Measurements from ENCODE around the gene EPS8. TPM values are rescaled to one million over a fixed set of nuclear protein-coding genes. Genes with fewer than 3 reads are reported as not detected.
A peak's percentile ranks its signal among the peaks of the same experiment; 100 is the strongest.

The EPS8 gene
- total RNA-seq, result 17.8 and 19.2 TPM in 2 replicates

- H3K4me3 ChIP-seq (ENCODE audit: low read depth, low read length), result peak within 1 kb of the TSS; percentile 90
- TF ChIP-seq CTCF (IDR thresholded peaks at IDR 0.05; ENCODE audit: insufficient read depth, low read length, poor library complexity, severe bottlenecking), result peak; percentile 6
- H3K36me3 ChIP-seq (ENCODE audit: control insufficient read depth, insufficient read depth, low read length), result no peaks in the 10 kb centered on the region
- DNase-seq (ENCODE audit: low read depth), result peak; percentile 44
- no peaks in the 10 kb centered on the region for H3K27me3 ChIP-seq (ENCODE audit: control insufficient read depth, insufficient read depth, low read length)
Observed at GRCh38 chr12:15789220-15790171, at the start of gene EPS8. EPS8 (minus strand) TSS chr12:15789388; CDS start chr12:15682951, 106,437 bp downstream.

- no peak for DNase-seq (ENCODE audit: low read depth)
- H3K27me3 ChIP-seq (ENCODE audit: control insufficient read depth, insufficient read depth, low read length), result no peaks in the 10 kb centered on the region
- no peak overlapping the region for H3K4me3 ChIP-seq (ENCODE audit: low read depth, low read length)
- H3K36me3 ChIP-seq (ENCODE audit: control insufficient read depth, insufficient read depth, low read length), result no peaks in the 10 kb centered on the region
- no peak for TF ChIP-seq CTCF (IDR thresholded peaks at IDR 0.05; ENCODE audit: insufficient read depth, low read length, poor library complexity, severe bottlenecking)
Observed at GRCh38 chr12:15837141-15837790, 48.1 kb upstream of the EPS8 start.

- Histone ChIP-seq H3K4me3 (ENCODE audit: low read depth, low read length) (no peak overlapping the region), H3K27me3 (ENCODE audit: control insufficient read depth, insufficient read depth, low read length) (no peaks in the 10 kb centered on the region), H3K36me3 (ENCODE audit: control insufficient read depth, insufficient read depth, low read length) (no peaks in the 10 kb centered on the region)
- no peak for TF ChIP-seq CTCF (IDR thresholded peaks at IDR 0.05; ENCODE audit: insufficient read depth, low read length, poor library complexity, severe bottlenecking)
- no peak for DNase-seq (ENCODE audit: low read depth)
Observed at GRCh38 chr12:15834575-15834974, 45.4 kb upstream of the EPS8 start.

GRCh38 chr12:15831315-15831978 lies 42.3 kb upstream of the EPS8 start:
- Histone ChIP-seq H3K4me3 (ENCODE audit: low read depth, low read length) (no peak overlapping the region), H3K36me3 (ENCODE audit: control insufficient read depth, insufficient read depth, low read length) (no peaks in the 10 kb centered on the region), H3K27me3 (ENCODE audit: control insufficient read depth, insufficient read depth, low read length) (no peaks in the 10 kb centered on the region)
- no peak for TF ChIP-seq CTCF (IDR thresholded peaks at IDR 0.05; ENCODE audit: insufficient read depth, low read length, poor library complexity, severe bottlenecking)
- DNase-seq (ENCODE audit: low read depth), result no peak

- no peak overlapping the region for H3K4me3 ChIP-seq (ENCODE audit: low read depth, low read length)
Observed at GRCh38 chr12:15830538-15830937, 41.4 kb upstream of the EPS8 start.

More at GRCh38 chr12:15830538-15830937, 41.4 kb upstream of the EPS8 start:
- Histone ChIP-seq H3K27me3 (ENCODE audit: control insufficient read depth, insufficient read depth, low read length) (no peaks in the 10 kb centered on the region), H3K36me3 (ENCODE audit: control insufficient read depth, insufficient read depth, low read length) (no peaks in the 10 kb centered on the region)
- no peak for DNase-seq (ENCODE audit: low read depth)
- TF ChIP-seq CTCF (IDR thresholded peaks at IDR 0.05; ENCODE audit: insufficient read depth, low read length, poor library complexity, severe bottlenecking), result no peak
